Liver (tissue), 3 donors: ENCODE data around the gene CNKSR1.

Source experiments
- EGR1 ChIP-seq, 2 donors: IDR thresholded peaks; 2 replicates each; pipeline ENCODE4 v1.6.1; 2016 to 2018; ENCODE audit warnings: antibody characterized with exemption in 2 of 2, low read depth in 2 of 2
- HNF4A ChIP-seq, 2 donors: conservative IDR thresholded peaks; 2 replicates each; pipeline ENCODE4 v1.6.1; 2016; ENCODE audit warnings: antibody characterized with exemption in 2 of 2, mild to moderate bottlenecking in 2 of 2
- JUND ChIP-seq, 2 donors: IDR thresholded peaks; 2 replicates each; pipeline ENCODE4 v1.6.1; 2016; ENCODE audit warnings: antibody characterized with exemption in 2 of 2
- RAD21 ChIP-seq, 2 donors: IDR thresholded peaks; 2 replicates each; pipeline ENCODE4 v1.6.1; 2016; ENCODE audit warnings: antibody characterized with exemption in 2 of 2, mild to moderate bottlenecking in 2 of 2
- RXRA ChIP-seq, 2 donors: IDR thresholded peaks; 2 replicates each; pipeline ENCODE4 v1.6.1; 2017 to 2018; ENCODE audit warnings: antibody characterized with exemption in 2 of 2, mild to moderate bottlenecking in 1 of 2
- SP1 ChIP-seq: IDR thresholded peaks from 2 replicates; pipeline ENCODE4 v1.6.1; 2018; ENCODE audit warnings: antibody characterized with exemption, mild to moderate bottlenecking
- TAF1 ChIP-seq: conservative IDR thresholded peaks from 2 replicates; pipeline ENCODE4 v1.6.1; 2016; ENCODE audit warnings: antibody characterized with exemption, mild to moderate bottlenecking
- TF ChIP-seq, protein P1 (sequence below): IDR thresholded peaks from 2 replicates; pipeline ENCODE4 v1.6.1; 2016; ENCODE audit warnings: antibody characterized with exemption
- TF ChIP-seq, protein P2 (sequence below): IDR thresholded peaks from 2 replicates; pipeline ENCODE4 v1.6.1; 2016; ENCODE audit warnings: antibody characterized with exemption
- TF ChIP-seq, protein P3 (sequence below): fragments of 150-350 bp; IDR thresholded peaks from 2 replicates; pipeline ENCODE4 v1.5.1; 2017; ENCODE audit warnings: improper control_type of control experiment, low read depth, low read length; ENCODE audit not compliant: missing input control
- TF ChIP-seq, protein P4 (sequence below): IDR thresholded peaks from 2 replicates; pipeline ENCODE4 v1.6.1; 2016; ENCODE audit warnings: antibody characterized with exemption
- TF ChIP-seq, protein P5 (sequence below): IDR thresholded peaks from 2 replicates; pipeline ENCODE4 v1.6.1; 2016; ENCODE audit warnings: antibody characterized with exemption, mild to moderate bottlenecking
- donor health status: healthy.
- donor health status: healthy.

DNA sequence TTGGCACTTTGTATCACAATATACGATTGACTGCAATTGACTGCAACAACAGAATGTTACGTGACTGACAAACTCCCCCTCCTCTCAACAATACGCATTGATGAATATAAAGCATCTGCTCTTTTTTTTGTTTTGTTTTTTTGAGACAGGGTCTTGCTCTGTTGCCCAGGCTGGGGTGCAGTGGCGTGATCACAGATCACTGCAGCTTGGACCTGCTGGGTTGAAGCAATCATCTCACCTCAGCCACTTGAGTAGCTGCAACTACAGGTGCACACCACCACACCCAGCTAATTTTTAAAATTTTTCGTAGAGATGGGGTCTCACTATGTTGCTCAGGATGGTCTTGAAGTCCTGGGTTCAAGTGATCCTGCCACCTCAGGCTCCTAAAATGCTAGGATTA, 35.4 kb downstream of the CNKSR1 start:
- TF ChIP-seq, protein P1, sequence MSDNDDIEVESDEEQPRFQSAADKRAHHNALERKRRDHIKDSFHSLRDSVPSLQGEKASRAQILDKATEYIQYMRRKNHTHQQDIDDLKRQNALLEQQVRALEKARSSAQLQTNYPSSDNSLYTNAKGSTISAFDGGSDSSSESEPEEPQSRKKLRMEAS = no peak
- TF ChIP-seq, protein P2, sequence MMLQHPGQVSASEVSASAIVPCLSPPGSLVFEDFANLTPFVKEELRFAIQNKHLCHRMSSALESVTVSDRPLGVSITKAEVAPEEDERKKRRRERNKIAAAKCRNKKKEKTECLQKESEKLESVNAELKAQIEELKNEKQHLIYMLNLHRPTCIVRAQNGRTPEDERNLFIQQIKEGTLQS = no peak
- TF ChIP-seq JUND (IDR thresholded peaks at IDR 0.05) = no peak
- TF ChIP-seq, protein P3, sequence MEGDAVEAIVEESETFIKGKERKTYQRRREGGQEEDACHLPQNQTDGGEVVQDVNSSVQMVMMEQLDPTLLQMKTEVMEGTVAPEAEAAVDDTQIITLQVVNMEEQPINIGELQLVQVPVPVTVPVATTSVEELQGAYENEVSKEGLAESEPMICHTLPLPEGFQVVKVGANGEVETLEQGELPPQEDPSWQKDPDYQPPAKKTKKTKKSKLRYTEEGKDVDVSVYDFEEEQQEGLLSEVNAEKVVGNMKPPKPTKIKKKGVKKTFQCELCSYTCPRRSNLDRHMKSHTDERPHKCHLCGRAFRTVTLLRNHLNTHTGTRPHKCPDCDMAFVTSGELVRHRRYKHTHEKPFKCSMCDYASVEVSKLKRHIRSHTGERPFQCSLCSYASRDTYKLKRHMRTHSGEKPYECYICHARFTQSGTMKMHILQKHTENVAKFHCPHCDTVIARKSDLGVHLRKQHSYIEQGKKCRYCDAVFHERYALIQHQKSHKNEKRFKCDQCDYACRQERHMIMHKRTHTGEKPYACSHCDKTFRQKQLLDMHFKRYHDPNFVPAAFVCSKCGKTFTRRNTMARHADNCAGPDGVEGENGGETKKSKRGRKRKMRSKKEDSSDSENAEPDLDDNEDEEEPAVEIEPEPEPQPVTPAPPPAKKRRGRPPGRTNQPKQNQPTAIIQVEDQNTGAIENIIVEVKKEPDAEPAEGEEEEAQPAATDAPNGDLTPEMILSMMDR = no peak
- no peak for TF ChIP-seq RAD21 (IDR thresholded peaks at IDR 0.05)
- no peak for TF ChIP-seq HNF4A (conservative IDR thresholded peaks at IDR 0.05)
- TF ChIP-seq, protein P4, sequence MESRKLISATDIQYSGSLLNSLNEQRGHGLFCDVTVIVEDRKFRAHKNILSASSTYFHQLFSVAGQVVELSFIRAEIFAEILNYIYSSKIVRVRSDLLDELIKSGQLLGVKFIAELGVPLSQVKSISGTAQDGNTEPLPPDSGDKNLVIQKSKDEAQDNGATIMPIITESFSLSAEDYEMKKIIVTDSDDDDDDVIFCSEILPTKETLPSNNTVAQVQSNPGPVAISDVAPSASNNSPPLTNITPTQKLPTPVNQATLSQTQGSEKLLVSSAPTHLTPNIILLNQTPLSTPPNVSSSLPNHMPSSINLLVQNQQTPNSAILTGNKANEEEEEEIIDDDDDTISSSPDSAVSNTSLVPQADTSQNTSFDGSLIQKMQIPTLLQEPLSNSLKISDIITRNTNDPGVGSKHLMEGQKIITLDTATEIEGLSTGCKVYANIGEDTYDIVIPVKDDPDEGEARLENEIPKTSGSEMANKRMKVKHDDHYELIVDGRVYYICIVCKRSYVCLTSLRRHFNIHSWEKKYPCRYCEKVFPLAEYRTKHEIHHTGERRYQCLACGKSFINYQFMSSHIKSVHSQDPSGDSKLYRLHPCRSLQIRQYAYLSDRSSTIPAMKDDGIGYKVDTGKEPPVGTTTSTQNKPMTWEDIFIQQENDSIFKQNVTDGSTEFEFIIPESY = no peak
- TF ChIP-seq TAF1 = no peak
- TF ChIP-seq, protein P5, sequence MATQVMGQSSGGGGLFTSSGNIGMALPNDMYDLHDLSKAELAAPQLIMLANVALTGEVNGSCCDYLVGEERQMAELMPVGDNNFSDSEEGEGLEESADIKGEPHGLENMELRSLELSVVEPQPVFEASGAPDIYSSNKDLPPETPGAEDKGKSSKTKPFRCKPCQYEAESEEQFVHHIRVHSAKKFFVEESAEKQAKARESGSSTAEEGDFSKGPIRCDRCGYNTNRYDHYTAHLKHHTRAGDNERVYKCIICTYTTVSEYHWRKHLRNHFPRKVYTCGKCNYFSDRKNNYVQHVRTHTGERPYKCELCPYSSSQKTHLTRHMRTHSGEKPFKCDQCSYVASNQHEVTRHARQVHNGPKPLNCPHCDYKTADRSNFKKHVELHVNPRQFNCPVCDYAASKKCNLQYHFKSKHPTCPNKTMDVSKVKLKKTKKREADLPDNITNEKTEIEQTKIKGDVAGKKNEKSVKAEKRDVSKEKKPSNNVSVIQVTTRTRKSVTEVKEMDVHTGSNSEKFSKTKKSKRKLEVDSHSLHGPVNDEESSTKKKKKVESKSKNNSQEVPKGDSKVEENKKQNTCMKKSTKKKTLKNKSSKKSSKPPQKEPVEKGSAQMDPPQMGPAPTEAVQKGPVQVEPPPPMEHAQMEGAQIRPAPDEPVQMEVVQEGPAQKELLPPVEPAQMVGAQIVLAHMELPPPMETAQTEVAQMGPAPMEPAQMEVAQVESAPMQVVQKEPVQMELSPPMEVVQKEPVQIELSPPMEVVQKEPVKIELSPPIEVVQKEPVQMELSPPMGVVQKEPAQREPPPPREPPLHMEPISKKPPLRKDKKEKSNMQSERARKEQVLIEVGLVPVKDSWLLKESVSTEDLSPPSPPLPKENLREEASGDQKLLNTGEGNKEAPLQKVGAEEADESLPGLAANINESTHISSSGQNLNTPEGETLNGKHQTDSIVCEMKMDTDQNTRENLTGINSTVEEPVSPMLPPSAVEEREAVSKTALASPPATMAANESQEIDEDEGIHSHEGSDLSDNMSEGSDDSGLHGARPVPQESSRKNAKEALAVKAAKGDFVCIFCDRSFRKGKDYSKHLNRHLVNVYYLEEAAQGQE = no peak
- no peak for TF ChIP-seq RXRA (IDR thresholded peaks at IDR 0.05)
- TF ChIP-seq EGR1 (IDR thresholded peaks at IDR 0.05; ENCODE audit: low read depth in 2 of 2) = no peak
- TF ChIP-seq SP1 = no peak
